Transverse colon (tissue), 4 donors: ENCODE data around the gene SLC22A6.

Experiments
- CTCF ChIP-seq, 5 experiments: fragments of 200-600 bp in 3 of 5; fragments of 450-650 bp in 2 of 5; sonication (generic) in 3 of 5; IDR thresholded peaks; 1 replicate in 2 of 5; 2 replicates in 3 of 5; pipeline ENCODE4 v1.5.1; 2016 to 2017; ENCODE audit warnings: antibody characterized with exemption in 5 of 5, inconsistent platforms in 3 of 5, mild to moderate bottlenecking in 2 of 5, moderate library complexity in 1 of 5
- POLR2A ChIP-seq: fragments of 450-650 bp; IDR thresholded peaks from one replicate; pipeline ENCODE4 v1.6.1; 2016; ENCODE audit warnings: antibody characterized with exemption, mild to moderate bottlenecking, moderate library complexity
- POLR2AphosphoS5 ChIP-seq, 3 donors: sonication (generic); formaldehyde crosslinking; IDR thresholded peaks; one replicate each; pipeline ENCODE4 v1.6.1; 2016; ENCODE audit warnings: antibody characterized with exemption in 3 of 3

- TF ChIP-seq CTCF (IDR thresholded peaks at IDR 0.05) (no peak), POLR2AphosphoS5 (IDR thresholded peaks at IDR 0.05) (no peak), POLR2A (no peak)
These were observed 3.0 kb downstream of the SLC22A6 start for GRCh38 chr11:62981743-62982142.
